CD4-positive, CD25-positive, alpha-beta regulatory T cell (primary cell): ENCODE results near the gene FRMD3. TPM values are rescaled to one million over a fixed set of nuclear protein-coding genes. Genes with fewer than 3 reads are reported as not detected.

Experiments
- ATAC-seq, 2 donors: fragments of 150-1000 bp; cut with Tn5 transposase; one replicate each; pipeline ENCODE4 v1.10.0; 2021; ENCODE audit warnings: low read depth in 2 of 2, moderate number of reproducible peaks in 2 of 2, moderate library complexity in 1 of 2
- DNase-seq, 3 donors: peaks; one replicate each; pipeline versions ENCODE4 v3.0.0 to v3.0.0-alpha.2; 2012 to 2022; ENCODE audit warnings: mixed read lengths in 1 of 3
- H3K27ac ChIP-seq: one replicate; pipeline ENCODE4 v1.7.0; 2013; ENCODE audit warnings: mild to moderate bottlenecking, low read length; ENCODE audit not compliant: insufficient read depth, poor library complexity, severe bottlenecking
- H3K27me3 ChIP-seq: one replicate; pipeline ENCODE4 v1.7.0; 2013; ENCODE audit warnings: low read length; ENCODE audit not compliant: control insufficient read depth, insufficient read depth
- H3K36me3 ChIP-seq: one replicate; pipeline ENCODE4 v1.7.0; 2013; ENCODE audit warnings: mild to moderate bottlenecking, low read length, moderate library complexity; ENCODE audit not compliant: control insufficient read depth, insufficient read depth
- H3K4me1 ChIP-seq: 2 replicates; pipeline ENCODE4 v1.7.0; 2013; ENCODE audit warnings: mild to moderate bottlenecking, low read length; ENCODE audit not compliant: insufficient read depth, control insufficient read depth, poor library complexity, severe bottlenecking
- H3K4me3 ChIP-seq: one replicate; pipeline ENCODE4 v1.7.0; 2013; ENCODE audit warnings: low read depth, mild to moderate bottlenecking, low read length, moderate library complexity
- H3K9me3 ChIP-seq, 2 experiments: 1 replicate in 1 of 2; 2 replicates in 1 of 2; pipeline ENCODE4 v1.7.0; 2013; ENCODE audit warnings: low read length in 2 of 2, mild to moderate bottlenecking in 1 of 2, moderate library complexity in 1 of 2; ENCODE audit not compliant: control insufficient read depth in 2 of 2
- H3K27ac Mint-ChIP-seq, 3 donors: one replicate each; pipeline ENCODE4 v1.8.0; 2020 to 2022; ENCODE audit warnings: mild to moderate bottlenecking in 3 of 3, mixed read lengths in 3 of 3, moderate library complexity in 2 of 3
- H3K27me3 Mint-ChIP-seq: one replicate; pipeline ENCODE4 v1.8.0; 2022; ENCODE audit warnings: mild to moderate bottlenecking, mixed read lengths
- H3K36me3 Mint-ChIP-seq: one replicate; pipeline ENCODE4 v1.8.0; 2020; ENCODE audit warnings: mixed read lengths
- H3K4me1 Mint-ChIP-seq, 4 donors: one replicate each; pipeline ENCODE4 v1.8.0; 2020 to 2022; ENCODE audit warnings: mixed read lengths in 4 of 4, mild to moderate bottlenecking in 1 of 4
- H3K4me3 Mint-ChIP-seq, 4 donors: one replicate each; pipeline ENCODE4 v1.8.0; 2020 to 2022; ENCODE audit warnings: mild to moderate bottlenecking in 4 of 4, mixed read lengths in 4 of 4, moderate library complexity in 3 of 4
- H3K9me3 Mint-ChIP-seq, 7 donors: one replicate each; pipeline ENCODE4 v1.8.0; 2020 to 2022; ENCODE audit warnings: mixed read lengths in 7 of 7, mild to moderate bottlenecking in 3 of 7, moderate library complexity in 2 of 7
- polyA plus RNA-seq, 4 donors: library from polyadenylated mRNA; unstranded; fragments of 300-500 nt; fragmentation: Illumina TruSeq; gene quantifications; one replicate each; pipeline ENCODE4 v1.2.3, GENCODE V29; 2021
- total RNA-seq: library from RNA; stranded (reverse); gene quantifications from one replicate; pipeline ENCODE4 v1.2.3, GENCODE V29; 2022

Gene FRMD3
- total and polyA plus RNA-seq, 5 donors from 2014 or later, result 0.25 to 2.8 TPM; not detected in 3

GRCh38 chr9:83569326-83569725 lies 31.1 kb upstream of the FRMD3 start:
- H3K4me1 ChIP-seq, result no peaks in the 10 kb centered on the region
- no peak overlapping the region for H3K4me3 ChIP-seq
- H3K27me3 Mint-ChIP-seq, result no peaks in the 10 kb centered on the region
- H3K27ac ChIP-seq, result no peak overlapping the region
- no peaks in the 10 kb centered on the region for H3K27me3 ChIP-seq
- H3K9me3 Mint-ChIP-seq, result peaks cover 0 to 2% (median 0%) of the 10 kb centered on the region in 7 donors
- no peak for ATAC-seq
- H3K36me3 ChIP-seq, result no peaks in the 10 kb centered on the region
- H3K4me3 Mint-ChIP-seq, result no peak overlapping the region
- no peak for DNase-seq
- no peak overlapping the region for H3K27ac Mint-ChIP-seq
- no peaks in the 10 kb centered on the region for H3K9me3 ChIP-seq
- H3K4me1 Mint-ChIP-seq, result no peaks in the 10 kb centered on the region
- peaks cover 5% of the 10 kb centered on the region for H3K36me3 Mint-ChIP-seq

GRCh38 chr9:83563360-83563759 lies 25.2 kb upstream of the FRMD3 start:
- Mint-ChIP-seq H3K27me3 (no peaks in the 10 kb centered on the region), H3K36me3 (peaks cover 4% of the 10 kb centered on the region), H3K4me1 (no peaks in the 10 kb centered on the region), H3K4me3 (no peak overlapping the region), H3K9me3 (peaks cover 0 to 1% (median 0%) of the 10 kb centered on the region in 7 donors), H3K27ac (no peak overlapping the region)
- H3K4me1 ChIP-seq, result no peaks in the 10 kb centered on the region
- ATAC-seq (no peak), DNase-seq (no peak)
- H3K27ac ChIP-seq, result no peak overlapping the region
- no peaks in the 10 kb centered on the region for H3K36me3 ChIP-seq
- no peak overlapping the region for H3K4me3 ChIP-seq
- no peaks in the 10 kb centered on the region for H3K9me3 ChIP-seq
- H3K27me3 ChIP-seq, result no peaks in the 10 kb centered on the region

- no peak for ATAC-seq
Observed at GRCh38 chr9:83560169-83560826, 22.1 kb upstream of the FRMD3 start.

GRCh38 chr9:83557771-83558170 lies 19.6 kb upstream of the FRMD3 start:
- H3K4me3 Mint-ChIP-seq, result no peak overlapping the region

More at GRCh38 chr9:83560169-83560826, 22.1 kb upstream of the FRMD3 start:
- no peak for DNase-seq
- Histone ChIP-seq H3K27ac (no peak overlapping the region), H3K4me1 (no peaks in the 10 kb centered on the region), H3K9me3 (no peaks in the 10 kb centered on the region), H3K4me3 (no peak overlapping the region), H3K27me3 (no peaks in the 10 kb centered on the region), H3K36me3 (no peaks in the 10 kb centered on the region)
- H3K36me3 Mint-ChIP-seq, result peaks cover 13% of the 10 kb centered on the region
- no peaks in the 10 kb centered on the region for H3K4me1 Mint-ChIP-seq
- no peak overlapping the region for H3K4me3 Mint-ChIP-seq
- H3K27me3 Mint-ChIP-seq, result peaks cover 4% of the 10 kb centered on the region
- peaks cover 0 to 3% (median 0%) of the 10 kb centered on the region in 7 donors for H3K9me3 Mint-ChIP-seq
- no peak overlapping the region for H3K27ac Mint-ChIP-seq

GRCh38 chr9:83557317-83557716 lies 19.1 kb upstream of the FRMD3 start:
- no peaks in the 10 kb centered on the region for H3K4me1 ChIP-seq
- no peaks in the 10 kb centered on the region for H3K36me3 ChIP-seq
- H3K4me3 Mint-ChIP-seq, result no peak overlapping the region
- no peak for DNase-seq
- H3K9me3 Mint-ChIP-seq, result peaks cover 1 to 19% (median 9%) of the 10 kb centered on the region in 7 donors
- no peak for ATAC-seq
- peaks cover 0 to 3% of the 10 kb centered on the region in 2 experiments for H3K9me3 ChIP-seq
- peaks cover 4% of the 10 kb centered on the region for H3K27me3 Mint-ChIP-seq
- no peaks in the 10 kb centered on the region for H3K27me3 ChIP-seq
- H3K36me3 Mint-ChIP-seq, result peaks cover 13% of the 10 kb centered on the region
- H3K27ac Mint-ChIP-seq, result no peak overlapping the region
- no peak overlapping the region for H3K27ac ChIP-seq
- H3K4me3 ChIP-seq, result no peak overlapping the region
- H3K4me1 Mint-ChIP-seq, result no peaks in the 10 kb centered on the region

More at GRCh38 chr9:83557771-83558170, 19.6 kb upstream of the FRMD3 start:
- Mint-ChIP-seq H3K27me3 (peaks cover 4% of the 10 kb centered on the region), H3K9me3 (peaks cover 0 to 15% (median 6%) of the 10 kb centered on the region in 7 donors), H3K36me3 (peaks cover 13% of the 10 kb centered on the region), H3K27ac (no peak overlapping the region), H3K4me1 (no peaks in the 10 kb centered on the region)
- Histone ChIP-seq H3K4me3 (no peak overlapping the region), H3K27ac (no peak overlapping the region), H3K27me3 (no peaks in the 10 kb centered on the region), H3K9me3 (peaks cover 0 to 3% of the 10 kb centered on the region in 2 experiments), H3K36me3 (no peaks in the 10 kb centered on the region), H3K4me1 (no peaks in the 10 kb centered on the region)
- DNase-seq (no peak), ATAC-seq (no peak)

- no peak overlapping the region for H3K27ac ChIP-seq
- peaks cover 4% of the 10 kb centered on the region for H3K27me3 Mint-ChIP-seq
- no peaks in the 10 kb centered on the region for H3K4me1 ChIP-seq
- peaks cover 0 to 3% of the 10 kb centered on the region in 2 experiments for H3K9me3 ChIP-seq
- H3K27me3 ChIP-seq, result no peaks in the 10 kb centered on the region
- H3K4me1 Mint-ChIP-seq, result no peaks in the 10 kb centered on the region
- no peaks in the 10 kb centered on the region for H3K36me3 ChIP-seq
- DNase-seq (no peak), ATAC-seq (no peak)
- H3K9me3 Mint-ChIP-seq, result peaks cover 1 to 42% (median 10%) of the 10 kb centered on the region in 7 donors
- no peak overlapping the region for H3K4me3 Mint-ChIP-seq
- H3K27ac Mint-ChIP-seq, result no peak overlapping the region
- H3K36me3 Mint-ChIP-seq, result peaks cover 9% of the 10 kb centered on the region
- no peak overlapping the region for H3K4me3 ChIP-seq
Observed at GRCh38 chr9:83554278-83554677, 16.1 kb upstream of the FRMD3 start.

GRCh38 chr9:83544002-83544698 lies 5.9 kb upstream of the FRMD3 start:
- no peaks in the 10 kb centered on the region for H3K36me3 ChIP-seq
- no peaks in the 10 kb centered on the region for H3K4me1 ChIP-seq
- Mint-ChIP-seq H3K27ac (no peak overlapping the region), H3K4me3 (no peak overlapping the region), H3K4me1 (peaks cover 0 to 3% (median 0%) of the 10 kb centered on the region in 4 donors), H3K9me3 (peaks cover 0 to 17% (median 2%) of the 10 kb centered on the region in 7 donors), H3K27me3 (peaks cover 20% of the 10 kb centered on the region), H3K36me3 (no peaks in the 10 kb centered on the region)
- ATAC-seq, result no peak
- H3K27me3 ChIP-seq, result peaks cover 5% of the 10 kb centered on the region
- H3K4me3 ChIP-seq, result no peak overlapping the region
- H3K27ac ChIP-seq, result no peak overlapping the region
- no peaks in the 10 kb centered on the region for H3K9me3 ChIP-seq
- peak in 1 of 3 donors; percentile 48 for DNase-seq
